Kidney (tissue), 14 donors: ENCODE results near the gene CST8. TPM values are rescaled to one million over a fixed set of nuclear protein-coding genes. Genes with fewer than 3 reads are reported as not detected.

Experiments used
- DNase-seq, 5 donors: peaks; one replicate each; pipeline ENCODE4 v3.0.0-alpha.2; 2013 to 2020
- FAIRE-seq: peaks from 2 replicates; lab custom pipeline; 2012; peaks lifted over from hg19 to GRCh38; lab: Jason Lieb, UNC
- H3K27ac ChIP-seq, 2 donors: one replicate each; pipeline ENCODE4 v1.7.0; 2013; ENCODE audit warnings: low read depth in 2 of 2, low read length in 2 of 2, inconsistent platforms in 1 of 2
- H3K27me3 ChIP-seq: one replicate; pipeline ENCODE4 v1.7.1; 2013; ENCODE audit warnings: low read length, inconsistent platforms; ENCODE audit not compliant: control insufficient read depth, insufficient read depth
- H3K36me3 ChIP-seq, 3 donors: one replicate each; pipeline versions ENCODE4 v1.7.0 to v1.7.1; 2013; ENCODE audit warnings: low read length in 3 of 3, control low read depth in 1 of 3, inconsistent platforms in 1 of 3; ENCODE audit not compliant: insufficient read depth in 3 of 3, control insufficient read depth in 2 of 3
- H3K4me1 ChIP-seq, 3 donors: one replicate each; pipeline versions ENCODE4 v1.7.0 to v1.7.1; 2013; ENCODE audit warnings: low read length in 3 of 3, inconsistent platforms in 1 of 3, low read depth in 1 of 3; ENCODE audit not compliant: control insufficient read depth in 2 of 3, insufficient read depth in 2 of 3
- H3K4me3 ChIP-seq, 3 donors: one replicate each; pipeline versions ENCODE4 v1.7.0 to v1.8.1; 2013; ENCODE audit warnings: low read length in 3 of 3, control low read depth in 1 of 3, inconsistent platforms in 1 of 3
- H3K9ac ChIP-seq, 3 donors: one replicate each; pipeline versions ENCODE4 v1.7.0 to v1.7.1; 2013; ENCODE audit warnings: low read length in 3 of 3, control low read depth in 1 of 3, inconsistent platforms in 1 of 3
- H3K9me3 ChIP-seq, 3 donors: one replicate each; pipeline versions ENCODE4 v1.7.0 to v1.7.1; 2013; ENCODE audit warnings: low read length in 3 of 3, control low read depth in 1 of 3, inconsistent platforms in 1 of 3; ENCODE audit not compliant: control insufficient read depth in 2 of 3, insufficient read depth in 1 of 3
- CTCF ChIP-seq: IDR thresholded peaks from 3 replicates; pipeline ENCODE4 v1.5.1; 2012; ENCODE audit warnings: mild to moderate bottlenecking, moderate library complexity, borderline replicate concordance; ENCODE audit not compliant: insufficient read depth; ENCODE audit errors: extremely low read depth
- intact Hi-C: fragments of 100-400 bp; cut with DNase I; formaldehyde crosslinking; loops from one replicate; pipeline ENCODE4 v1.11.1; 2022
- polyA plus RNA-seq: library from polyadenylated mRNA; stranded (reverse); fragments of 350-450 nt; fragmentation: Illumina TruSeq; extraction: RNeasy Lipid Tissue Mini Kit (QIAGEN cat#74804); gene quantifications from one replicate; pipeline ENCODE4 v1.2.3, GENCODE V29; 2014; ENCODE audit warnings: low read depth, low replicate concordance; ENCODE audit not compliant: insufficient read depth
- total RNA-seq: library from RNA; stranded (reverse); fragmentation: NEBNext Ultra II Directional; extraction: Animal tissue kit (Norgen Biotek cat#: 25700); gene quantifications from one replicate; pipeline ENCODE4 v1.2.1, GENCODE V29; 2021
- donor health status: control.
- donor health status: control.
- donor health status: control.
- donor health status: control.
- donor health status: control.
- donor health status: DM: yes; HTN: yes; CAD: no.
- donor health status: Normal renal cell carcinoma (clear cell type).

Gene CST8
- total and polyA plus RNA-seq, 2 donors from 2014 or later: not detected

GRCh38 chr20:23482138-23482537 is 8.8 kb upstream of the CST8 start:
- H3K4me1 ChIP-seq: no peaks in the 10 kb centered on the region
- H3K4me3 ChIP-seq: no peak overlapping the region
- FAIRE-seq (no peak), DNase-seq (no peak)
- H3K9ac ChIP-seq: no peak overlapping the region
- intact Hi-C loops: no loop called here
- H3K27ac ChIP-seq: no peak overlapping the region
- H3K9me3 ChIP-seq: peaks cover 0 to 2% (median 1%) of the 10 kb centered on the region in 3 donors
- no peaks in the 10 kb centered on the region for H3K36me3 ChIP-seq
- H3K27me3 ChIP-seq: no peaks in the 10 kb centered on the region
- no peak for TF ChIP-seq CTCF

GRCh38 chr20:23484081-23484480 is 6.8 kb upstream of the CST8 start:
- no peak for DNase-seq
- no peak for FAIRE-seq
- TF ChIP-seq CTCF: no peak
- Histone ChIP-seq H3K9ac (no peak overlapping the region), H3K4me3 (no peak overlapping the region), H3K36me3 (no peaks in the 10 kb centered on the region), H3K9me3 (peaks cover 0 to 2% (median 1%) of the 10 kb centered on the region in 3 donors), H3K27me3 (no peaks in the 10 kb centered on the region), H3K4me1 (no peaks in the 10 kb centered on the region), H3K27ac (no peak overlapping the region)
- intact Hi-C loops: no loop called here

GRCh38 chr20:23488470-23488869 is 2.4 kb upstream of the CST8 start:
- Histone ChIP-seq H3K27me3 (no peaks in the 10 kb centered on the region), H3K9ac (no peak overlapping the region), H3K36me3 (no peaks in the 10 kb centered on the region), H3K27ac (no peak overlapping the region), H3K9me3 (peaks cover 0 to 2% (median 1%) of the 10 kb centered on the region in 3 donors), H3K4me1 (no peaks in the 10 kb centered on the region), H3K4me3 (no peak overlapping the region)
- no peak for TF ChIP-seq CTCF
- no peak for FAIRE-seq
- no peak for DNase-seq
- intact Hi-C loops: no loop called here

GRCh38 chr20:23488996-23489395 is 1.9 kb upstream of the CST8 start:
- TF ChIP-seq CTCF: no peak
- intact Hi-C loops: no loop called here
- Histone ChIP-seq H3K27ac (no peak overlapping the region), H3K4me3 (no peak overlapping the region), H3K4me1 (no peaks in the 10 kb centered on the region), H3K27me3 (no peaks in the 10 kb centered on the region), H3K9ac (no peak overlapping the region), H3K36me3 (no peaks in the 10 kb centered on the region), H3K9me3 (peaks cover 0 to 2% (median 1%) of the 10 kb centered on the region in 3 donors)
- DNase-seq: no peak
- no peak for FAIRE-seq
